ENCODE measurements around the gene MAD1L1. TPM values are rescaled to one million over a fixed set of nuclear protein-coding genes. Genes with fewer than 3 reads are reported as not detected.

Gene MAD1L1
- total RNA-seq, 1 donor from 2014 or later, result 57.4 TPM

GRCh38 chr7:2107386-2108070, 125.2 kb downstream of the MAD1L1 start:
- Histone ChIP-seq H3K36me3 (ENCODE audit: control insufficient read depth, insufficient read depth, low read length) (no peaks in the 10 kb centered on the region), H3K4me3 (ENCODE audit: low read depth, low read length) (no peak overlapping the region), H3K27me3 (ENCODE audit: control insufficient read depth, insufficient read depth, low read length) (no peaks in the 10 kb centered on the region)
- FAIRE-seq, result no peak
- TF ChIP-seq CTCF (IDR thresholded peaks at IDR 0.05; ENCODE audit: insufficient read depth, low read length, severe bottlenecking), result no peak
- DNase-seq (ENCODE audit: low read depth), result no peak

GRCh38 chr7:2106924-2107323, 125.8 kb downstream of the MAD1L1 start:
- Histone ChIP-seq H3K27me3 (ENCODE audit: control insufficient read depth, insufficient read depth, low read length) (no peaks in the 10 kb centered on the region), H3K4me3 (ENCODE audit: low read depth, low read length) (no peak overlapping the region), H3K36me3 (ENCODE audit: control insufficient read depth, insufficient read depth, low read length) (no peaks in the 10 kb centered on the region)
- no peak for DNase-seq (ENCODE audit: low read depth)
- FAIRE-seq, result no peak
- no peak for TF ChIP-seq CTCF (IDR thresholded peaks at IDR 0.05; ENCODE audit: insufficient read depth, low read length, severe bottlenecking)

- TF ChIP-seq CTCF (IDR thresholded peaks at IDR 0.05; ENCODE audit: insufficient read depth, low read length, severe bottlenecking), result no peak
- no peaks in the 10 kb centered on the region for H3K36me3 ChIP-seq (ENCODE audit: control insufficient read depth, insufficient read depth, low read length)
- FAIRE-seq (no peak), DNase-seq (ENCODE audit: low read depth) (no peak)
- H3K27me3 ChIP-seq (ENCODE audit: control insufficient read depth, insufficient read depth, low read length), result no peaks in the 10 kb centered on the region
- H3K4me3 ChIP-seq (ENCODE audit: low read depth, low read length), result no peak overlapping the region
These were observed 126.3 kb downstream of the MAD1L1 start for GRCh38 chr7:2106440-2106839.

- Histone ChIP-seq H3K27me3 (ENCODE audit: control insufficient read depth, insufficient read depth, low read length) (no peaks in the 10 kb centered on the region), H3K4me3 (ENCODE audit: low read depth, low read length) (no peak overlapping the region), H3K36me3 (ENCODE audit: control insufficient read depth, insufficient read depth, low read length) (no peaks in the 10 kb centered on the region)
- TF ChIP-seq CTCF (IDR thresholded peaks at IDR 0.05; ENCODE audit: insufficient read depth, low read length, severe bottlenecking), result no peak
- FAIRE-seq (no peak), DNase-seq (ENCODE audit: low read depth) (no peak)
These were observed 126.8 kb downstream of the MAD1L1 start for GRCh38 chr7:2105917-2106316.

GRCh38 chr7:2105280-2105679, 127.5 kb downstream of the MAD1L1 start:
- TF ChIP-seq CTCF (IDR thresholded peaks at IDR 0.05; ENCODE audit: insufficient read depth, low read length, severe bottlenecking), result no peak
- FAIRE-seq, result no peak
- no peaks in the 10 kb centered on the region for H3K27me3 ChIP-seq (ENCODE audit: control insufficient read depth, insufficient read depth, low read length)
- DNase-seq (ENCODE audit: low read depth), result no peak
- no peaks in the 10 kb centered on the region for H3K36me3 ChIP-seq (ENCODE audit: control insufficient read depth, insufficient read depth, low read length)
- H3K4me3 ChIP-seq (ENCODE audit: low read depth, low read length), result no peak overlapping the region

GRCh38 chr7:2104716-2105115, 128.0 kb downstream of the MAD1L1 start:
- no peaks in the 10 kb centered on the region for H3K36me3 ChIP-seq (ENCODE audit: control insufficient read depth, insufficient read depth, low read length)
- FAIRE-seq (no peak), DNase-seq (ENCODE audit: low read depth) (no peak)
- H3K27me3 ChIP-seq (ENCODE audit: control insufficient read depth, insufficient read depth, low read length), result no peaks in the 10 kb centered on the region
- no peak overlapping the region for H3K4me3 ChIP-seq (ENCODE audit: low read depth, low read length)
- TF ChIP-seq CTCF (IDR thresholded peaks at IDR 0.05; ENCODE audit: insufficient read depth, low read length, severe bottlenecking), result no peak

All from bronchial epithelial cell (primary cell).